ENCODE data around the gene OR2J3. TPM values are rescaled to one million over a fixed set of nuclear protein-coding genes. Genes with fewer than 3 reads are reported as not detected.

Gene OR2J3
- polyA plus RNA-seq, 1 of the 3 experiments (the other 2 are of a cell fraction) = not detected

- ChIA-PET CTCF (no interaction called here), POLR2A (no interaction called here)
- H3K27ac ChIP-seq (ENCODE audit: low read depth in 2 of 2, low read length in 1 of 2) = no peak overlapping the region
- TF ChIP-seq POLR2AphosphoS5 (IDR thresholded peaks at IDR 0.05; ENCODE audit: low read depth, low read length) = no peak
- no peak for TF ChIP-seq NFIC (IDR thresholded peaks at IDR 0.05; ENCODE audit: borderline replicate concordance)
- no peak for TF ChIP-seq REST (IDR thresholded peaks at IDR 0.05; ENCODE audit: low read depth, low read length)
- no peak for TF ChIP-seq NRF1 (IDR thresholded peaks at IDR 0.05; ENCODE audit: low read depth, low read length)
- no peak for TF ChIP-seq YY1 (IDR thresholded peaks at IDR 0.05; ENCODE audit: low read depth)
- TF ChIP-seq MAX (IDR thresholded peaks at IDR 0.05; ENCODE audit: low read depth) = no peak
- no peak for TF ChIP-seq EZH2phosphoT487 (IDR thresholded peaks at IDR 0.05; ENCODE audit: borderline replicate concordance, low read depth)
- TF ChIP-seq RFX5 (IDR thresholded peaks at IDR 0.05; ENCODE audit: low read length) = no peak
- TF ChIP-seq MEF2A (IDR thresholded peaks at IDR 0.05; ENCODE audit: borderline replicate concordance, low read depth) = no peak
- no peak for TF ChIP-seq USF2 (IDR thresholded peaks at IDR 0.05; ENCODE audit: borderline replicate concordance, low read depth, low read length)
- TF ChIP-seq FOXJ3 (CRISPR knock-in tag; IDR thresholded peaks at IDR 0.05) = no peak
- no peak for TF ChIP-seq MXI1 (IDR thresholded peaks at IDR 0.05; ENCODE audit: low read depth, low read length)
- no peak for TF ChIP-seq GABPA (IDR thresholded peaks at IDR 0.05; ENCODE audit: low read depth)
- TF ChIP-seq IRF3 (IDR thresholded peaks at IDR 0.05; ENCODE audit: low read depth, low read length) = no peak
- no peak for TF ChIP-seq TEAD4 (IDR thresholded peaks at IDR 0.05; ENCODE audit: borderline replicate concordance, insufficient read depth)
- TF ChIP-seq SIN3A (IDR thresholded peaks at IDR 0.05; ENCODE audit: borderline replicate concordance, low read depth, low read length) = no peak
- TF ChIP-seq GATA2 (CRISPR knock-in tag; IDR thresholded peaks at IDR 0.05) = no peak
- TF ChIP-seq PBX3 (IDR thresholded peaks at IDR 0.05) = no peak
- no peak for TF ChIP-seq CHD2 (IDR thresholded peaks at IDR 0.05; ENCODE audit: low read length, partially characterized antibody)
- TF ChIP-seq TCF12 (IDR thresholded peaks at IDR 0.05) = no peak
- H2AFZ ChIP-seq (ENCODE audit: low read depth) = no peak overlapping the region
- no peak overlapping the region for H3K4me3 ChIP-seq (ENCODE audit: low read depth in 2 of 2, low read length in 1 of 2)
- no peaks in the 10 kb centered on the region for H3K79me2 ChIP-seq (ENCODE audit: insufficient read depth)
- no peaks in the 10 kb centered on the region for H3K9me3 ChIP-seq
- no peaks in the 10 kb centered on the region for H3K9me2 ChIP-seq
- no peaks in the 10 kb centered on the region for H3K27me3 ChIP-seq (ENCODE audit: insufficient read depth)
- no peak overlapping the region for H3K4me2 ChIP-seq
- no peaks in the 10 kb centered on the region for H3K36me3 ChIP-seq (replicated peaks in 1 of 2; ENCODE audit: control insufficient read depth in 1 of 2, insufficient read depth in 2 of 2, low read length in 1 of 2)
- no peak overlapping the region for H3K9ac ChIP-seq
- under 1% methylated on average over 4 of the region's 4 CpGs for WGBS (ENCODE audit: low lambda C conversion rate)
- H4K20me1 ChIP-seq (ENCODE audit: insufficient read depth) = no peaks in the 10 kb centered on the region
- no peaks in the 10 kb centered on the region for H3K4me1 ChIP-seq (ENCODE audit: control insufficient read depth in 1 of 2, insufficient read depth in 2 of 2, low read depth in 1 of 2, low read length in 1 of 2)
- DNase-seq = no peak
- no peaks in the 10 kb centered on the region for H3F3A ChIP-seq (replicated peaks; ENCODE audit: insufficient read depth)
Observed at GRCh38 chr6:29137724-29138123, 29.9 kb downstream of the OR2J3 start.

Data from SK-N-SH (cell line).